Neural progenitor cell (in vitro differentiated cells): ENCODE measurements around the gene PIK3C3. TPM values are rescaled to one million over a fixed set of nuclear protein-coding genes. Genes with fewer than 3 reads are reported as not detected.

Experiments
- DNase-seq: peaks from one replicate; pipeline ENCODE4 v3.0.0-alpha.2; 2016; ENCODE audit warnings: low spot score
- H2AFZ ChIP-seq: fragments of 200-600 bp; sonication (generic); replicated peaks from 2 replicates; pipeline ENCODE4 v1.6.1; 2016; ENCODE audit warnings: antibody characterized with exemption
- H3F3A ChIP-seq: fragments of 200-600 bp; sonication (generic); 2 replicates; pipeline ENCODE4 v1.6.1; 2016; ENCODE audit warnings: antibody characterized with exemption, low read depth
- H3K27ac ChIP-seq: fragments of 200-600 bp; sonication (generic); 2 replicates; pipeline ENCODE4 v1.5.1; 2016; ENCODE audit warnings: mild to moderate bottlenecking
- H3K27me3 ChIP-seq: fragments of 200-600 bp; sonication (generic); 2 replicates; pipeline ENCODE4 v1.6.1; 2016; ENCODE audit warnings: mild to moderate bottlenecking, moderate library complexity
- H3K36me3 ChIP-seq: fragments of 200-600 bp; sonication (generic); 2 replicates; pipeline ENCODE4 v1.5.1; 2016
- H3K4me1 ChIP-seq: fragments of 200-600 bp; sonication (generic); 2 replicates; pipeline ENCODE4 v1.6.1; 2016; ENCODE audit warnings: mixed run types
- H3K4me2 ChIP-seq: fragments of 200-600 bp; sonication (generic); 2 replicates; pipeline ENCODE4 v1.6.1; 2016
- H3K4me3 ChIP-seq: fragments of 200-600 bp; sonication (generic); 2 replicates; pipeline ENCODE4 v1.5.1; 2016
- H3K79me2 ChIP-seq: fragments of 200-600 bp; sonication (generic); 2 replicates; pipeline ENCODE4 v1.6.1; 2016; ENCODE audit warnings: low read depth
- H3K9ac ChIP-seq: fragments of 200-600 bp; sonication (generic); 2 replicates; pipeline ENCODE4 v1.6.1; 2016
- H3K9me3 ChIP-seq: fragments of 200-600 bp; sonication (generic); 2 replicates; pipeline ENCODE4 v1.5.1; 2016; ENCODE audit warnings: low read depth
- H4K20me1 ChIP-seq: fragments of 200-600 bp; sonication (generic); 2 replicates; pipeline ENCODE4 v1.6.1; 2016; ENCODE audit warnings: low read depth
- H3K27ac Mint-ChIP-seq: 3 replicates; pipeline ENCODE4 v1.8.0; 2021; ENCODE audit warnings: mixed read lengths
- H3K27me3 Mint-ChIP-seq: 2 replicates; pipeline ENCODE4 v1.8.0; 2022; ENCODE audit warnings: low read depth, mild to moderate bottlenecking, inconsistent platforms, moderate library complexity, mixed read lengths; ENCODE audit not compliant: insufficient read depth
- H3K36me3 Mint-ChIP-seq: 3 replicates; pipeline ENCODE4 v1.8.0; 2021; ENCODE audit warnings: mixed read lengths
- H3K4me1 Mint-ChIP-seq: 3 replicates; pipeline ENCODE4 v1.8.0; 2021; ENCODE audit warnings: mixed read lengths
- H3K4me3 Mint-ChIP-seq: 3 replicates; pipeline ENCODE4 v1.8.0; 2021; ENCODE audit warnings: mild to moderate bottlenecking, moderate library complexity, mixed read lengths
- H3K9me3 Mint-ChIP-seq: 3 replicates; pipeline ENCODE4 v1.8.0; 2020; ENCODE audit warnings: mixed read lengths
- CTCF ChIP-seq: fragments of 200-600 bp; sonication (generic); IDR thresholded peaks from 2 replicates; pipeline ENCODE4 v1.5.1; 2017; ENCODE audit warnings: antibody characterized with exemption, mild to moderate bottlenecking
- EZH2 ChIP-seq: fragments of 200-600 bp; sonication (generic); IDR thresholded peaks from 2 replicates; pipeline ENCODE4 v1.6.1; 2017; ENCODE audit warnings: antibody characterized with exemption, mild to moderate bottlenecking, moderate library complexity
- EZH2phosphoT487 ChIP-seq: fragments of 200-600 bp; sonication (generic); IDR thresholded peaks from 2 replicates; pipeline ENCODE4 v1.6.1; 2017; ENCODE audit warnings: antibody characterized with exemption
- total RNA-seq: library from RNA; depleted of rRNA; stranded (reverse); fragments of >200 nt; gene quantifications from 2 replicates; pipeline ENCODE4 v1.2.3, GENCODE V29; 2015; ENCODE audit warnings: low replicate concordance

Gene PIK3C3
- total RNA-seq, 1 donor from 2014 or later, result 87.0 TPM

- Mint-ChIP-seq H3K4me3 (no peak overlapping the region), H3K27ac (no peak overlapping the region), H3K27me3 (peaks cover 2% of the 10 kb centered on the region), H3K4me1 (no peaks in the 10 kb centered on the region), H3K36me3 (no peaks in the 10 kb centered on the region), H3K9me3 (no peaks in the 10 kb centered on the region)
- Histone ChIP-seq H3K9ac (no peak overlapping the region), H3K27ac (no peak overlapping the region), H3K27me3 (no peaks in the 10 kb centered on the region), H3K9me3 (no peaks in the 10 kb centered on the region), H3K36me3 (no peaks in the 10 kb centered on the region), H2AFZ (no peak overlapping the region), H3K4me1 (no peaks in the 10 kb centered on the region), H3K4me3 (no peak overlapping the region), H3K79me2 (no peaks in the 10 kb centered on the region), H3K4me2 (no peak overlapping the region), H3F3A (no peaks in the 10 kb centered on the region), H4K20me1 (no peaks in the 10 kb centered on the region)
- no peak for DNase-seq
- TF ChIP-seq CTCF, result no peak
- TF ChIP-seq EZH2phosphoT487, result no peak
- TF ChIP-seq EZH2, result no peak
These were observed 16.6 kb upstream of the PIK3C3 start for GRCh38 chr18:41938445-41938844.

- Mint-ChIP-seq H3K36me3 (no peaks in the 10 kb centered on the region), H3K9me3 (no peaks in the 10 kb centered on the region), H3K4me1 (no peaks in the 10 kb centered on the region), H3K27me3 (peaks cover 2% of the 10 kb centered on the region), H3K27ac (no peak overlapping the region), H3K4me3 (no peak overlapping the region)
- no peak overlapping the region for H3K4me2 ChIP-seq
- H3K4me3 ChIP-seq, result no peak overlapping the region
- H3K27me3 ChIP-seq, result no peaks in the 10 kb centered on the region
- H2AFZ ChIP-seq, result no peak overlapping the region
- no peaks in the 10 kb centered on the region for H4K20me1 ChIP-seq
- H3K9ac ChIP-seq, result no peak overlapping the region
- no peak for TF ChIP-seq EZH2phosphoT487
- TF ChIP-seq CTCF, result no peak
- no peak for TF ChIP-seq EZH2
- H3K79me2 ChIP-seq, result no peaks in the 10 kb centered on the region
- no peaks in the 10 kb centered on the region for H3F3A ChIP-seq
- H3K4me1 ChIP-seq, result no peaks in the 10 kb centered on the region
- H3K27ac ChIP-seq, result no peak overlapping the region
- H3K36me3 ChIP-seq, result no peaks in the 10 kb centered on the region
- DNase-seq, result no peak
- H3K9me3 ChIP-seq, result no peaks in the 10 kb centered on the region
These were observed 15.7 kb upstream of the PIK3C3 start for GRCh38 chr18:41939326-41939725.

- Histone ChIP-seq H3K9me3 (no peaks in the 10 kb centered on the region), H3K4me1 (no peaks in the 10 kb centered on the region), H3K36me3 (no peaks in the 10 kb centered on the region), H3K4me3 (no peak overlapping the region), H4K20me1 (no peaks in the 10 kb centered on the region), H3K79me2 (no peaks in the 10 kb centered on the region), H3K4me2 (no peak overlapping the region), H3K9ac (no peak overlapping the region), H3F3A (no peaks in the 10 kb centered on the region), H3K27ac (no peak overlapping the region), H2AFZ (peak overlapping the region; percentile 55), H3K27me3 (no peaks in the 10 kb centered on the region)
- H3K27ac Mint-ChIP-seq, result no peak overlapping the region
- TF ChIP-seq EZH2, result no peak
- TF ChIP-seq CTCF, result no peak
- TF ChIP-seq EZH2phosphoT487, result no peak
- H3K9me3 Mint-ChIP-seq, result no peaks in the 10 kb centered on the region
- H3K36me3 Mint-ChIP-seq, result no peaks in the 10 kb centered on the region
- H3K27me3 Mint-ChIP-seq, result peaks cover 2% of the 10 kb centered on the region
- H3K4me1 Mint-ChIP-seq, result no peaks in the 10 kb centered on the region
- DNase-seq, result peak; percentile 2
- H3K4me3 Mint-ChIP-seq, result no peak overlapping the region
These were observed 14.4 kb upstream of the PIK3C3 start for GRCh38 chr18:41940506-41941215.
